Measurements from ENCODE around the gene RBSN. TPM values are rescaled to one million over a fixed set of nuclear protein-coding genes. Genes with fewer than 3 reads are reported as not detected.

Gene RBSN
- polyA plus RNA-seq, 4 donors: 4.5 to 17.2 (median 6.6) TPM

GRCh38 chr3:15079091-15079490 is 19.9 kb downstream of the RBSN start:
- no peaks in the 10 kb centered on the region for H3K27me3 ChIP-seq (ENCODE audit: control insufficient read depth in 3 of 3, insufficient read depth in 3 of 3, low read length in 3 of 3)
- no peak overlapping the region for H3K4me3 ChIP-seq (ENCODE audit: low read depth in 1 of 3, low read length in 3 of 3)
- FAIRE-seq: no peak
- DNase-seq: no peak
- no peak overlapping the region for H3K27ac ChIP-seq (ENCODE audit: low read depth in 1 of 3, low read length in 2 of 3)
- H3K4me1 ChIP-seq (ENCODE audit: control insufficient read depth in 3 of 3, insufficient read depth in 2 of 3, low read depth in 1 of 3, low read length in 2 of 3): no peaks in the 10 kb centered on the region
- peaks cover 29 to 64% (median 36%) of the 10 kb centered on the region in 3 donors for H3K36me3 ChIP-seq (ENCODE audit: control insufficient read depth in 3 of 3, insufficient read depth in 2 of 3, low read depth in 1 of 3, low read length in 3 of 3)
- WGBS, 3 donors: 72 to 82% (median 77%) methylated on average over 3 of the region's 3 CpGs
- no peaks in the 10 kb centered on the region for H3K9me3 ChIP-seq (ENCODE audit: control insufficient read depth in 2 of 2, insufficient read depth in 1 of 2, low read depth in 1 of 2, low read length in 1 of 2)

GRCh38 chr3:15074500-15074899 is 24.4 kb downstream of the RBSN start:
- WGBS, 3 donors: 94 to 96% (median 95%) methylated on average over 19 of the region's 19 CpGs
- no peaks in the 10 kb centered on the region for H3K4me1 ChIP-seq (ENCODE audit: control insufficient read depth in 3 of 3, insufficient read depth in 2 of 3, low read depth in 1 of 3, low read length in 2 of 3)
- H3K27ac ChIP-seq (ENCODE audit: low read depth in 1 of 3, low read length in 2 of 3): no peak overlapping the region
- H3K9me3 ChIP-seq (ENCODE audit: control insufficient read depth in 2 of 2, insufficient read depth in 1 of 2, low read depth in 1 of 2, low read length in 1 of 2): no peaks in the 10 kb centered on the region
- H3K27me3 ChIP-seq (ENCODE audit: control insufficient read depth in 3 of 3, insufficient read depth in 3 of 3, low read length in 3 of 3): no peaks in the 10 kb centered on the region
- H3K36me3 ChIP-seq (ENCODE audit: control insufficient read depth in 3 of 3, insufficient read depth in 2 of 3, low read depth in 1 of 3, low read length in 3 of 3): peaks cover 18 to 48% (median 37%) of the 10 kb centered on the region in 3 donors
- DNase-seq: no peak
- no peak for FAIRE-seq
- H3K4me3 ChIP-seq (ENCODE audit: low read depth in 1 of 3, low read length in 3 of 3): no peak overlapping the region

GRCh38 chr3:15071699-15072098 is 27.2 kb downstream of the RBSN start:
- H3K27me3 ChIP-seq (ENCODE audit: control insufficient read depth in 3 of 3, insufficient read depth in 3 of 3, low read length in 3 of 3): no peaks in the 10 kb centered on the region
- no peak overlapping the region for H3K4me3 ChIP-seq (ENCODE audit: low read depth in 1 of 3, low read length in 3 of 3)
- no peak for DNase-seq
- H3K36me3 ChIP-seq (ENCODE audit: control insufficient read depth in 3 of 3, insufficient read depth in 2 of 3, low read depth in 1 of 3, low read length in 3 of 3): peaks cover 10 to 33% (median 26%) of the 10 kb centered on the region in 3 donors
- 80 to 96% (median 90%) methylated on average over 2 of the region's 2 CpGs for WGBS, 3 donors
- H3K27ac ChIP-seq (ENCODE audit: low read depth in 1 of 3, low read length in 2 of 3): no peak overlapping the region
- no peaks in the 10 kb centered on the region for H3K9me3 ChIP-seq (ENCODE audit: control insufficient read depth in 2 of 2, insufficient read depth in 1 of 2, low read depth in 1 of 2, low read length in 1 of 2)
- H3K4me1 ChIP-seq (ENCODE audit: control insufficient read depth in 3 of 3, insufficient read depth in 2 of 3, low read depth in 1 of 3, low read length in 2 of 3): no peaks in the 10 kb centered on the region
- no peak for FAIRE-seq

- H3K4me1 ChIP-seq (ENCODE audit: control insufficient read depth in 3 of 3, insufficient read depth in 2 of 3, low read depth in 1 of 3, low read length in 2 of 3): no peaks in the 10 kb centered on the region
- WGBS, 3 donors: 89 to 100% (median 95%) methylated on average over 1 of the region's 1 CpG
- DNase-seq (no peak), FAIRE-seq (no peak)
- H3K9me3 ChIP-seq (ENCODE audit: control insufficient read depth in 2 of 2, insufficient read depth in 1 of 2, low read depth in 1 of 2, low read length in 1 of 2): no peaks in the 10 kb centered on the region
- H3K36me3 ChIP-seq (ENCODE audit: control insufficient read depth in 3 of 3, insufficient read depth in 2 of 3, low read depth in 1 of 3, low read length in 3 of 3): peaks cover 5 to 23% (median 15%) of the 10 kb centered on the region in 3 donors
- H3K27ac ChIP-seq (ENCODE audit: low read depth in 1 of 3, low read length in 2 of 3): no peak overlapping the region
- no peak overlapping the region for H3K4me3 ChIP-seq (ENCODE audit: low read depth in 1 of 3, low read length in 3 of 3)
- H3K27me3 ChIP-seq (ENCODE audit: control insufficient read depth in 3 of 3, insufficient read depth in 3 of 3, low read length in 3 of 3): no peaks in the 10 kb centered on the region
Measured at GRCh38 chr3:15069441-15069840, 29.5 kb downstream of the RBSN start.

GRCh38 chr3:15066467-15066866 is 32.5 kb downstream of the RBSN start:
- FAIRE-seq (no peak), DNase-seq (no peak)
- no peaks in the 10 kb centered on the region for H3K27me3 ChIP-seq (ENCODE audit: control insufficient read depth in 3 of 3, insufficient read depth in 3 of 3, low read length in 3 of 3)
- no peak overlapping the region for H3K4me3 ChIP-seq (ENCODE audit: low read depth in 1 of 3, low read length in 3 of 3)
- peaks cover 0 to 3% (median 0%) of the 10 kb centered on the region in 3 donors for H3K36me3 ChIP-seq (ENCODE audit: control insufficient read depth in 3 of 3, insufficient read depth in 2 of 3, low read depth in 1 of 3, low read length in 3 of 3)
- H3K27ac ChIP-seq (ENCODE audit: low read depth in 1 of 3, low read length in 2 of 3): no peak overlapping the region
- 94 to 97% (median 96%) methylated on average over 3 of the region's 3 CpGs for WGBS, 3 donors
- H3K4me1 ChIP-seq (ENCODE audit: control insufficient read depth in 3 of 3, insufficient read depth in 2 of 3, low read depth in 1 of 3, low read length in 2 of 3): peaks cover 0 to 11% (median 8%) of the 10 kb centered on the region in 3 donors
- H3K9me3 ChIP-seq (ENCODE audit: control insufficient read depth in 2 of 2, insufficient read depth in 1 of 2, low read depth in 1 of 2, low read length in 1 of 2): no peaks in the 10 kb centered on the region

- peaks cover 0 to 6% (median 0%) of the 10 kb centered on the region in 3 donors for H3K36me3 ChIP-seq (ENCODE audit: control insufficient read depth in 3 of 3, insufficient read depth in 2 of 3, low read depth in 1 of 3, low read length in 3 of 3)
- DNase-seq (no peak), FAIRE-seq (no peak)
- H3K27me3 ChIP-seq (ENCODE audit: control insufficient read depth in 3 of 3, insufficient read depth in 3 of 3, low read length in 3 of 3): no peaks in the 10 kb centered on the region
- WGBS, 3 donors: 52 to 60% (median 57%) methylated on average over 16 of the region's 16 CpGs
- H3K9me3 ChIP-seq (ENCODE audit: control insufficient read depth in 2 of 2, insufficient read depth in 1 of 2, low read depth in 1 of 2, low read length in 1 of 2): no peaks in the 10 kb centered on the region
- H3K27ac ChIP-seq (ENCODE audit: low read depth in 1 of 3, low read length in 2 of 3): no peak overlapping the region
- H3K4me1 ChIP-seq (ENCODE audit: control insufficient read depth in 3 of 3, insufficient read depth in 2 of 3, low read depth in 1 of 3, low read length in 2 of 3): peaks cover 0 to 11% (median 8%) of the 10 kb centered on the region in 3 donors
- H3K4me3 ChIP-seq (ENCODE audit: low read depth in 1 of 3, low read length in 3 of 3): peak overlapping the region in 2 of 3 donors; percentile 78 to 87
Measured at GRCh38 chr3:15065550-15066007, 33.4 kb downstream of the RBSN start.

GRCh38 chr3:15064835-15065549 is 34.0 kb downstream of the RBSN start, which contains the start of gene MRPS25:
Gene MRPS25 (minus strand): TSS chr3:15065315. CDS start chr3:15065194, 121 bp downstream.
- Histone ChIP-seq H3K4me3 (ENCODE audit: low read depth in 1 of 3, low read length in 3 of 3) (peak within 1 kb of the TSS; percentile 71 to 87 (median 78)), H3K9me3 (ENCODE audit: control insufficient read depth in 2 of 2, insufficient read depth in 1 of 2, low read depth in 1 of 2, low read length in 1 of 2) (no peaks in the 10 kb centered on the region), H3K4me1 (ENCODE audit: control insufficient read depth in 3 of 3, insufficient read depth in 2 of 3, low read depth in 1 of 3, low read length in 2 of 3) (peaks cover 0 to 11% (median 8%) of the 10 kb centered on the region in 3 donors), H3K27ac (ENCODE audit: low read depth in 1 of 3, low read length in 2 of 3) (peak within 1 kb of the TSS; percentile 75 to 90 (median 82)), H3K27me3 (ENCODE audit: control insufficient read depth in 3 of 3, insufficient read depth in 3 of 3, low read length in 3 of 3) (no peaks in the 10 kb centered on the region), H3K36me3 (ENCODE audit: control insufficient read depth in 3 of 3, insufficient read depth in 2 of 3, low read depth in 1 of 3, low read length in 3 of 3) (peaks cover 0 to 9% (median 0%) of the 10 kb centered on the region in 3 donors)
- no peak for FAIRE-seq
- WGBS, 3 donors: 0% methylated on average over 68 to 69 of the region's 69 CpGs
- DNase-seq: peak; percentile 91 to 95

- Histone ChIP-seq H3K27ac (ENCODE audit: low read depth in 1 of 3, low read length in 2 of 3) (peak overlapping the region; percentile 75 to 90 (median 82)), H3K27me3 (ENCODE audit: control insufficient read depth in 3 of 3, insufficient read depth in 3 of 3, low read length in 3 of 3) (no peaks in the 10 kb centered on the region), H3K4me3 (ENCODE audit: low read depth in 1 of 3, low read length in 3 of 3) (peak overlapping the region; percentile 71 to 87 (median 78)), H3K4me1 (ENCODE audit: control insufficient read depth in 3 of 3, insufficient read depth in 2 of 3, low read depth in 1 of 3, low read length in 2 of 3) (peaks cover 0 to 11% (median 8%) of the 10 kb centered on the region in 3 donors), H3K9me3 (ENCODE audit: control insufficient read depth in 2 of 2, insufficient read depth in 1 of 2, low read depth in 1 of 2, low read length in 1 of 2) (no peaks in the 10 kb centered on the region), H3K36me3 (ENCODE audit: control insufficient read depth in 3 of 3, insufficient read depth in 2 of 3, low read depth in 1 of 3, low read length in 3 of 3) (peaks cover 0 to 11% (median 0%) of the 10 kb centered on the region in 3 donors)
- whole genome bisulfite sequencing, 3 donors: 0 to 1% (median 1%) methylated on average over 22 to 25 of the region's 25 CpGs
- DNase-seq (peak; percentile 40 to 44), FAIRE-seq (no peak)
Measured at GRCh38 chr3:15064299-15064834, 34.6 kb downstream of the RBSN start.

Data from small intestine (tissue), 7 donors.